Vagina (tissue), 2 donors: ENCODE data around the gene DUOXA2. TPM values are rescaled to one million over a fixed set of nuclear protein-coding genes. Genes with fewer than 3 reads are reported as not detected.
"Not testable (repeated sequence)": the region's sequence is repeated elsewhere in the genome, so short reads cannot be mapped to it uniquely, and the experiment has no call there.

ENCODE experiments used
- DNase-seq, 2 donors: peaks; one replicate each; pipeline ENCODE4 v3.0.0-alpha.2; 2017; ENCODE audit errors: extremely low spot score in 2 of 2
- H3K27ac ChIP-seq: fragments of 200-600 bp; sonication (generic); one replicate; pipeline ENCODE4 v1.5.1; 2019
- H3K27me3 ChIP-seq: fragments of 200-600 bp; sonication (generic); one replicate; pipeline ENCODE4 v1.5.1; 2019
- H3K36me3 ChIP-seq, 2 donors: fragments of 200-600 bp; sonication (generic); one replicate each; pipeline ENCODE4 v1.5.1; 2017 to 2019
- H3K4me1 ChIP-seq: fragments of 200-600 bp; sonication (generic); one replicate; pipeline ENCODE4 v1.5.1; 2019
- H3K4me3 ChIP-seq, 2 donors: fragments of 200-600 bp; sonication (generic); 1 replicate in 1 of 2; 2 replicates in 1 of 2; pipeline ENCODE4 v1.5.1; 2016 to 2019
- H3K9me3 ChIP-seq: fragments of 200-600 bp; sonication (generic); one replicate; pipeline ENCODE4 v1.5.1; 2019
- CTCF ChIP-seq, 3 experiments: fragments of 450-650 bp in 2 of 3; fragments of 200-600 bp in 1 of 3; sonication (generic) in 1 of 3; IDR thresholded peaks; one replicate each; pipeline ENCODE4 v1.5.1; 2017 to 2019; ENCODE audit warnings: antibody characterized with exemption in 3 of 3, mild to moderate bottlenecking in 2 of 3, moderate library complexity in 2 of 3
- POLR2A ChIP-seq, 2 donors: fragments of 450-650 bp; IDR thresholded peaks; one replicate each; pipeline ENCODE4 v1.6.1; 2017; ENCODE audit warnings: antibody characterized with exemption in 2 of 2, mild to moderate bottlenecking in 2 of 2, moderate library complexity in 2 of 2
- POLR2AphosphoS5 ChIP-seq, 2 donors: sonication (generic); formaldehyde crosslinking; IDR thresholded peaks; one replicate each; pipeline ENCODE4 v1.9.0; 2017; ENCODE audit warnings: antibody characterized with exemption in 2 of 2, mild to moderate bottlenecking in 2 of 2, low read depth in 1 of 2; ENCODE audit not compliant: insufficient read depth in 1 of 2
- intact Hi-C: fragments of 100-400 bp; cut with DNase I; formaldehyde crosslinking; loops from one replicate; pipeline ENCODE4 v1.15.1; 2023
- total RNA-seq: library from RNA; depleted of rRNA; stranded (reverse); fragments of >200 nt; gene quantifications from one replicate; pipeline ENCODE4 v1.2.3, GENCODE V29; 2016

Gene DUOXA2
- total RNA-seq, 1 donor from 2014 or later = 1.5 TPM

- Histone ChIP-seq H3K4me1 (peaks cover 10% of the 10 kb centered on the region), H3K36me3 (no peaks in the 10 kb centered on the region), H3K27me3 (peaks cover 6% of the 10 kb centered on the region), H3K9me3 (no peaks in the 10 kb centered on the region), H3K4me3 (no peak overlapping the region), H3K27ac (no peak overlapping the region)
- no peak for DNase-seq
- TF ChIP-seq POLR2AphosphoS5 (IDR thresholded peaks at IDR 0.05; ENCODE audit: insufficient read depth in 1 of 2, low read depth in 1 of 2) (no peak), POLR2A (IDR thresholded peaks at IDR 0.05) (no peak), CTCF (IDR thresholded peaks at IDR 0.05) (no peak)
- intact Hi-C loops = no loop called here
Observed at GRCh38 chr15:45132844-45133560, 18.9 kb downstream of the DUOXA2 start.

- intact Hi-C loops = no loop called here
- no peak for DNase-seq
- TF ChIP-seq POLR2AphosphoS5 (IDR thresholded peaks at IDR 0.05; ENCODE audit: insufficient read depth in 1 of 2, low read depth in 1 of 2) = no peak
- Histone ChIP-seq H3K9me3 (no peaks in the 10 kb centered on the region), H3K4me3 (no peak overlapping the region), H3K36me3 (no peaks in the 10 kb centered on the region), H3K4me1 (peaks cover 10% of the 10 kb centered on the region), H3K27ac (no peak overlapping the region), H3K27me3 (peaks cover 6% of the 10 kb centered on the region)
Observed at GRCh38 chr15:45133561-45133920, 19.4 kb downstream of the DUOXA2 start.

DNA sequence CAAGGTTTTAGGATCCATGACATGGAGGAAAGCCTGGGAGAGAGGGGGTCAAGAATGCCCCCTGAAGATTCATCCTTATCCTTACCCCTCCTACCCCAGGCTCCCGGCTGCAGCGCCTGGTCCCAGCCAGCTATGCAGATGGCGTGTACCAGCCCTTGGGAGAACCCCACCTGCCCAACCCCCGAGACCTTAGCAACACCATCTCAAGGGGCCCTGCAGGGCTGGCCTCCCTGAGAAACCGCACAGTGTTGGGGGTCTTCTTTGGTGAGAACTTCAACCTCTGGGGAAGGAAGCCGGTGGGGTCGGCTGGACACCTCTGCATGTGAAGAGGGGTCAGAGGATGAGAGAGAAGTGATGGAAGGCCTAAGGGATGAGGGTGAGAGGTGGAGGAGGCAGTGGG is 19.9 kb downstream of the DUOXA2 start:
- TF ChIP-seq CTCF (IDR thresholded peaks at IDR 0.05) (no peak), POLR2AphosphoS5 (IDR thresholded peaks at IDR 0.05; ENCODE audit: insufficient read depth in 1 of 2, low read depth in 1 of 2) (no peak), POLR2A (IDR thresholded peaks at IDR 0.05) (no peak)
- H3K36me3 ChIP-seq = no peaks in the 10 kb centered on the region
- peaks cover 6% of the 10 kb centered on the region for H3K27me3 ChIP-seq
- no peak overlapping the region for H3K4me3 ChIP-seq
- DNase-seq = no peak
- peaks cover 10% of the 10 kb centered on the region for H3K4me1 ChIP-seq
- H3K27ac ChIP-seq = no peak overlapping the region
- H3K9me3 ChIP-seq = no peaks in the 10 kb centered on the region
- intact Hi-C loops = no loop called here

- no peak for TF ChIP-seq POLR2AphosphoS5 (IDR thresholded peaks at IDR 0.05; ENCODE audit: insufficient read depth in 1 of 2, low read depth in 1 of 2)
- TF ChIP-seq CTCF (IDR thresholded peaks at IDR 0.05) = no peak
- no peak for TF ChIP-seq POLR2A (IDR thresholded peaks at IDR 0.05)
- H3K4me3 ChIP-seq = peak overlapping the region in 1 of 2 donors; percentile 6
- H3K36me3 ChIP-seq = no peaks in the 10 kb centered on the region
- H3K27ac ChIP-seq = no peak overlapping the region
- no peaks in the 10 kb centered on the region for H3K9me3 ChIP-seq
- DNase-seq = no peak
- intact Hi-C loops = no loop called here
- H3K27me3 ChIP-seq = peaks cover 6% of the 10 kb centered on the region
- peaks cover 2% of the 10 kb centered on the region for H3K4me1 ChIP-seq
Observed at GRCh38 chr15:45134682-45135604, 20.8 kb downstream of the DUOXA2 start.

- H3K27ac ChIP-seq, H3K36me3 ChIP-seq, H3K9me3 ChIP-seq, DNase-seq, H3K4me1 ChIP-seq, H3K27me3 ChIP-seq, intact Hi-C loops, H3K4me3 ChIP-seq: not testable (repeated sequence)
Observed at GRCh38 chr15:45135705-45136377, 21.7 kb downstream of the DUOXA2 start.
